Measurements from ENCODE around the gene TLCD1. TPM values are rescaled to one million over a fixed set of nuclear protein-coding genes. Genes with fewer than 3 reads are reported as not detected.

TLCD1 gene
- total and polyA plus RNA-seq, 2 experiments from 2014 or later, result 26.5 to 47.0 TPM

DNA sequence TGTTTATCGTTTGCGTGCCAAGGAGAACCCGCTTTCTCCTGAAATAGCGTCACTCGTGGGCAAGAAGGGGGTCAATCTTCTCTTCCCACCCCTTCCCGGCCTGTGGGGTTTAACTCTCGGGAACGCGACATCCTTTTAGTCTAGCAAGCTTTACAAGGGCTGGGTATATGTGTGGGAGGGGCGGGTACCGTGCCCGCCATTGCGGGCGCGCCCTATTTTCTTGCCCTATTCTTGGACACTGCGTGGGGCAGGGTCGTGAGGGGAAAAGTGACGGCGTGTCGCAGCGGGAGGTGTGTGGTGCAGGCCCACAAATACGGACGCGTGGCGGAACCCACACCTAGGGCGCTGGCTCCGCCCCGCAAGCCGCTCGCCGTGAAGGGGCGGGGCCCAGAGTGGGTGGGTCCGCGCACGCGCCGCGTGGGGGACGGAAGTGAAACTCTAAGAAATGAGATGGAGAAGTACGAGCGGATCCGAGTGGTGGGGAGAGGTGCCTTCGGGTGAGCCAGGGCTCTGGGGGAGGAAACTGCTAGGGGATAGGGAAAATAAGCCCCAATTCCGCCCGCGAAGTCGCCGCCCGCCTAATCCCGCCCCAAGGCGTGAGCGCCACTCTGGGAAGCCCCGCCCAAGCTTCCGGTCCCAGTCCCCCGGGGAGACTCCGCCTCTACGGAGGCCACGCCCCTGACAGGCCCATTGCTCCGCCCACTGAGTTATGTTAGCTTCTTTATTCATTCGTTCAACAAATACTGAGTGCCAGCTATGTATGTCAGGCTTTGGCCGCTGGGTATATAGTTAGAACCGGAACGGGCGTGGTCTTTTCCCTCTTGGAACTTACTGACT lies 2.5 kb upstream of the TLCD1 start, which contains the start of gene NEK8:
Gene NEK8 (plus strand): TSS at position 425 of the 837 bp plus-strand sequence. CDS start 26 bp downstream, at position 451.
- Histone ChIP-seq H3K36me3 (ENCODE audit: insufficient read depth) (peaks cover 9% of the 10 kb centered on the region; the same call in 1 of the 2 replicates), H3K4me3 (peak within 1 kb of the TSS; percentile 98), H3K27me3 (ENCODE audit: insufficient read depth) (no peaks in the 10 kb centered on the region), H3K4me2 (peak within 1 kb of the TSS; percentile 90), H4K20me1 (replicated peaks; ENCODE audit: insufficient read depth) (peaks cover 5% of the 10 kb centered on the region; the same call in 1 of the 2 replicates), H3K27ac (ENCODE audit: low read depth) (peak within 1 kb of the TSS; percentile 99), H3K79me2 (replicated peaks; ENCODE audit: insufficient read depth) (peaks cover 2% of the 10 kb centered on the region; the same call in 1 of the 2 replicates), H3K4me1 (ENCODE audit: insufficient read depth) (peaks cover 12% of the 10 kb centered on the region; the same call in 1 of the 2 replicates), H2AFZ (peak within 1 kb of the TSS; percentile 33; the same call in 1 of the 2 replicates), H3K9me2 (ENCODE audit: insufficient read depth) (no peaks in the 10 kb centered on the region), H3F3A (replicated peaks; ENCODE audit: low read depth) (peaks cover 35% of the 10 kb centered on the region)
- Mint-ChIP-seq H3K4me1 (peaks cover 23% of the 10 kb centered on the region), H3K36me3 (ENCODE audit: low read depth) (peaks cover 19% of the 10 kb centered on the region), H3K27ac (peak within 1 kb of the TSS; percentile 99), H3K27me3 (ENCODE audit: insufficient read depth, low read depth, poor library complexity) (peaks cover 33% of the 10 kb centered on the region), H3K4me3 (peak within 1 kb of the TSS; percentile 94), H3K9me3 (peaks cover 3% of the 10 kb centered on the region; the same call in 2 of the 3 replicates)
- TF ChIP-seq EZH2 (IDR thresholded peaks at IDR 0.05; ENCODE audit: low read depth, unreplicated experiment) (no peak), POLR2AphosphoS5 (IDR thresholded peaks at IDR 0.05; ENCODE audit: low read depth) (peak; percentile 60)
- ATAC-seq, result peak; percentile 2; the same call in 2 of the 3 replicates
- peak; percentile 98 for DNase-seq (ENCODE audit: low spot score)

- peaks cover 32% of the 10 kb centered on the region for H3K27me3 Mint-ChIP-seq (ENCODE audit: insufficient read depth, low read depth, poor library complexity)
- TF ChIP-seq, protein P1, sequence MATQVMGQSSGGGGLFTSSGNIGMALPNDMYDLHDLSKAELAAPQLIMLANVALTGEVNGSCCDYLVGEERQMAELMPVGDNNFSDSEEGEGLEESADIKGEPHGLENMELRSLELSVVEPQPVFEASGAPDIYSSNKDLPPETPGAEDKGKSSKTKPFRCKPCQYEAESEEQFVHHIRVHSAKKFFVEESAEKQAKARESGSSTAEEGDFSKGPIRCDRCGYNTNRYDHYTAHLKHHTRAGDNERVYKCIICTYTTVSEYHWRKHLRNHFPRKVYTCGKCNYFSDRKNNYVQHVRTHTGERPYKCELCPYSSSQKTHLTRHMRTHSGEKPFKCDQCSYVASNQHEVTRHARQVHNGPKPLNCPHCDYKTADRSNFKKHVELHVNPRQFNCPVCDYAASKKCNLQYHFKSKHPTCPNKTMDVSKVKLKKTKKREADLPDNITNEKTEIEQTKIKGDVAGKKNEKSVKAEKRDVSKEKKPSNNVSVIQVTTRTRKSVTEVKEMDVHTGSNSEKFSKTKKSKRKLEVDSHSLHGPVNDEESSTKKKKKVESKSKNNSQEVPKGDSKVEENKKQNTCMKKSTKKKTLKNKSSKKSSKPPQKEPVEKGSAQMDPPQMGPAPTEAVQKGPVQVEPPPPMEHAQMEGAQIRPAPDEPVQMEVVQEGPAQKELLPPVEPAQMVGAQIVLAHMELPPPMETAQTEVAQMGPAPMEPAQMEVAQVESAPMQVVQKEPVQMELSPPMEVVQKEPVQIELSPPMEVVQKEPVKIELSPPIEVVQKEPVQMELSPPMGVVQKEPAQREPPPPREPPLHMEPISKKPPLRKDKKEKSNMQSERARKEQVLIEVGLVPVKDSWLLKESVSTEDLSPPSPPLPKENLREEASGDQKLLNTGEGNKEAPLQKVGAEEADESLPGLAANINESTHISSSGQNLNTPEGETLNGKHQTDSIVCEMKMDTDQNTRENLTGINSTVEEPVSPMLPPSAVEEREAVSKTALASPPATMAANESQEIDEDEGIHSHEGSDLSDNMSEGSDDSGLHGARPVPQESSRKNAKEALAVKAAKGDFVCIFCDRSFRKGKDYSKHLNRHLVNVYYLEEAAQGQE (IDR thresholded peaks at IDR 0.05; ENCODE audit: unreplicated experiment), result no peak
- TF ChIP-seq ZNF331 (CRISPR knock-in tag; IDR thresholded peaks at IDR 0.05; ENCODE audit: low read depth), result no peak
- TF ChIP-seq POLR2AphosphoS5 (IDR thresholded peaks at IDR 0.05; ENCODE audit: low read depth), result peak; percentile 60; the same call in 1 of the 2 replicates
- no peak for TF ChIP-seq ZNF114 (CRISPR knock-in tag; IDR thresholded peaks at IDR 0.05)
- TF ChIP-seq, protein P2, sequence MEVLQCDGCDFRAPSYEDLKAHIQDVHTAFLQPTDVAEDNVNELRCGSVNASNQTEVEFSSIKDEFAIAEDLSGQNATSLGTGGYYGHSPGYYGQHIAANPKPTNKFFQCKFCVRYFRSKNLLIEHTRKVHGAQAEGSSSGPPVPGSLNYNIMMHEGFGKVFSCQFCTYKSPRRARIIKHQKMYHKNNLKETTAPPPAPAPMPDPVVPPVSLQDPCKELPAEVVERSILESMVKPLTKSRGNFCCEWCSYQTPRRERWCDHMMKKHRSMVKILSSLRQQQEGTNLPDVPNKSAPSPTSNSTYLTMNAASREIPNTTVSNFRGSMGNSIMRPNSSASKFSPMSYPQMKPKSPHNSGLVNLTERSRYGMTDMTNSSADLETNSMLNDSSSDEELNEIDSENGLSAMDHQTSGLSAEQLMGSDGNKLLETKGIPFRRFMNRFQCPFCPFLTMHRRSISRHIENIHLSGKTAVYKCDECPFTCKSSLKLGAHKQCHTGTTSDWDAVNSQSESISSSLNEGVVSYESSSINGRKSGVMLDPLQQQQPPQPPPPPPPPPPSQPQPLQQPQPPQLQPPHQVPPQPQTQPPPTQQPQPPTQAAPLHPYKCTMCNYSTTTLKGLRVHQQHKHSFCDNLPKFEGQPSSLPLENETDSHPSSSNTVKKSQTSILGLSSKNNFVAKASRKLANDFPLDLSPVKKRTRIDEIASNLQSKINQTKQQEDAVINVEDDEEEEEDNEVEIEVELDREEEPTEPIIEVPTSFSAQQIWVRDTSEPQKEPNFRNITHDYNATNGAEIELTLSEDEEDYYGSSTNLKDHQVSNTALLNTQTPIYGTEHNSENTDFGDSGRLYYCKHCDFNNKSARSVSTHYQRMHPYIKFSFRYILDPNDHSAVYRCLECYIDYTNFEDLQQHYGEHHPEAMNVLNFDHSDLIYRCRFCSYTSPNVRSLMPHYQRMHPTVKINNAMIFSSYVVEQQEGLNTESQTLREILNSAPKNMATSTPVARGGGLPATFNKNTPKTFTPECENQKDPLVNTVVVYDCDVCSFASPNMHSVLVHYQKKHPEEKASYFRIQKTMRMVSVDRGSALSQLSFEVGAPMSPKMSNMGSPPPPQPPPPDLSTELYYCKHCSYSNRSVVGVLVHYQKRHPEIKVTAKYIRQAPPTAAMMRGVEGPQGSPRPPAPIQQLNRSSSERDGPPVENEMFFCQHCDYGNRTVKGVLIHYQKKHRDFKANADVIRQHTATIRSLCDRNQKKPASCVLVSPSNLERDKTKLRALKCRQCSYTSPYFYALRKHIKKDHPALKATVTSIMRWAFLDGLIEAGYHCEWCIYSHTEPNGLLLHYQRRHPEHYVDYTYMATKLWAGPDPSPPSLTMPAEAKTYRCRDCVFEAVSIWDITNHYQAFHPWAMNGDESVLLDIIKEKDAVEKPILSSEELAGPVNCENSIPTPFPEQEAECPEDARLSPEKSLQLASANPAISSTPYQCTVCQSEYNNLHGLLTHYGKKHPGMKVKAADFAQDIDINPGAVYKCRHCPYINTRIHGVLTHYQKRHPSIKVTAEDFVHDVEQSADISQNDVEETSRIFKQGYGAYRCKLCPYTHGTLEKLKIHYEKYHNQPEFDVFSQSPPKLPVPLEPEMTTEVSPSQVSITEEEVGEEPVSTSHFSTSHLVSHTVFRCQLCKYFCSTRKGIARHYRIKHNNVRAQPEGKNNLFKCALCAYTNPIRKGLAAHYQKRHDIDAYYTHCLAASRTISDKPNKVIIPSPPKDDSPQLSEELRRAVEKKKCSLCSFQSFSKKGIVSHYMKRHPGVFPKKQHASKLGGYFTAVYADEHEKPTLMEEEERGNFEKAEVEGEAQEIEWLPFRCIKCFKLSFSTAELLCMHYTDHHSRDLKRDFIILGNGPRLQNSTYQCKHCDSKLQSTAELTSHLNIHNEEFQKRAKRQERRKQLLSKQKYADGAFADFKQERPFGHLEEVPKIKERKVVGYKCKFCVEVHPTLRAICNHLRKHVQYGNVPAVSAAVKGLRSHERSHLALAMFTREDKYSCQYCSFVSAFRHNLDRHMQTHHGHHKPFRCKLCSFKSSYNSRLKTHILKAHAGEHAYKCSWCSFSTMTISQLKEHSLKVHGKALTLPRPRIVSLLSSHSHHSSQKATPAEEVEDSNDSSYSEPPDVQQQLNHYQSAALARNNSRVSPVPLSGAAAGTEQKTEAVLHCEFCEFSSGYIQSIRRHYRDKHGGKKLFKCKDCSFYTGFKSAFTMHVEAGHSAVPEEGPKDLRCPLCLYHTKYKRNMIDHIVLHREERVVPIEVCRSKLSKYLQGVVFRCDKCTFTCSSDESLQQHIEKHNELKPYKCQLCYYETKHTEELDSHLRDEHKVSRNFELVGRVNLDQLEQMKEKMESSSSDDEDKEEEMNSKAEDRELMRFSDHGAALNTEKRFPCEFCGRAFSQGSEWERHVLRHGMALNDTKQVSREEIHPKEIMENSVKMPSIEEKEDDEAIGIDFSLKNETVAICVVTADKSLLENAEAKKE (CRISPR knock-in tag; IDR thresholded peaks at IDR 0.05), result no peak
Observed at GRCh38 chr17:28726627-28727491, 826 bp upstream of the TLCD1 start.

More at GRCh38 chr17:28726627-28727491, 826 bp upstream of the TLCD1 start:
- H3K4me3 Mint-ChIP-seq, result peak overlapping the region; percentile 94
- H3K9me2 ChIP-seq (ENCODE audit: insufficient read depth), result no peaks in the 10 kb centered on the region
- H3F3A ChIP-seq (replicated peaks; ENCODE audit: low read depth), result peaks cover 53% of the 10 kb centered on the region
- no peaks in the 10 kb centered on the region for H3K27me3 ChIP-seq (ENCODE audit: insufficient read depth)
- peak; percentile 56 for ATAC-seq
- peak overlapping the region; percentile 33; the same call in 1 of the 2 replicates for H2AFZ ChIP-seq
- H3K27ac ChIP-seq (ENCODE audit: low read depth), result peak overlapping the region; percentile 99
- peaks cover 36% of the 10 kb centered on the region for H3K36me3 Mint-ChIP-seq (ENCODE audit: low read depth)
- H3K79me2 ChIP-seq (replicated peaks; ENCODE audit: insufficient read depth), result peaks cover 16% of the 10 kb centered on the region
- peak overlapping the region; percentile 98 for H3K4me3 ChIP-seq
- peaks cover 24% of the 10 kb centered on the region for H3K36me3 ChIP-seq (ENCODE audit: insufficient read depth)
- peak; percentile 98 for DNase-seq (ENCODE audit: low spot score)
- peaks cover 29% of the 10 kb centered on the region for H3K4me1 ChIP-seq (ENCODE audit: insufficient read depth)
- peak overlapping the region; percentile 99 for H3K4me2 ChIP-seq
- peaks cover 37% of the 10 kb centered on the region for H3K4me1 Mint-ChIP-seq
- peak overlapping the region; percentile 99 for H3K27ac Mint-ChIP-seq
- peaks cover 3% of the 10 kb centered on the region; the same call in 2 of the 3 replicates for H3K9me3 Mint-ChIP-seq
- peaks cover 18% of the 10 kb centered on the region for H4K20me1 ChIP-seq (replicated peaks; ENCODE audit: insufficient read depth)

All from GM23338 (cell line).